H9 (cell line): ENCODE data around the gene CYFIP1. TPM values are rescaled to one million over a fixed set of nuclear protein-coding genes. Genes with fewer than 3 reads are reported as not detected.

Experiments
- DNase-seq: peaks from one replicate; pipeline ENCODE4 v3.0.0-alpha.2; 2017
- H2AFZ ChIP-seq: one replicate; pipeline ENCODE4 v1.6.1; 2013; ENCODE audit warnings: mild to moderate bottlenecking, low read length, control low read depth, moderate library complexity
- H2AK5ac ChIP-seq: 2 replicates; pipeline ENCODE4 v1.6.1; 2013; ENCODE audit warnings: low read length, control low read depth, mixed read lengths; ENCODE audit not compliant: insufficient read length
- H2BK120ac ChIP-seq: one replicate; pipeline ENCODE4 v1.6.1; 2013; ENCODE audit warnings: low read depth, mild to moderate bottlenecking, low read length, control low read depth, inconsistent platforms; ENCODE audit not compliant: poor library complexity, severe bottlenecking
- H2BK12ac ChIP-seq: 2 replicates; pipeline ENCODE4 v1.6.1; 2013; ENCODE audit warnings: low read length, control low read depth, mixed read lengths, low read depth; ENCODE audit not compliant: insufficient read length
- H2BK15ac ChIP-seq: 2 replicates; pipeline ENCODE4 v1.6.1; 2013; ENCODE audit warnings: low read depth, low read length, control low read depth
- H2BK20ac ChIP-seq: one replicate; pipeline ENCODE4 v1.6.1; 2013; ENCODE audit warnings: low read depth, mild to moderate bottlenecking, low read length, control low read depth, inconsistent platforms; ENCODE audit not compliant: poor library complexity, severe bottlenecking
- H2BK5ac ChIP-seq: 2 replicates; pipeline ENCODE4 v1.6.1; 2013; ENCODE audit warnings: low read length, control low read depth, mixed read lengths; ENCODE audit not compliant: insufficient read length
- H3K14ac ChIP-seq: 2 replicates; pipeline ENCODE4 v1.6.1; 2013; ENCODE audit warnings: low read length, control low read depth; ENCODE audit not compliant: insufficient read depth
- H3K18ac ChIP-seq: 2 replicates; pipeline ENCODE4 v1.6.1; 2013; ENCODE audit warnings: low read depth, mild to moderate bottlenecking, mixed read lengths, low read length, control low read depth; ENCODE audit not compliant: insufficient read length
- H3K23ac ChIP-seq: 2 replicates; pipeline ENCODE4 v1.6.1; 2013; ENCODE audit warnings: low read length, control low read depth, mixed read lengths, low read depth; ENCODE audit not compliant: insufficient read length
- H3K23me2 ChIP-seq: 2 replicates; pipeline ENCODE4 v1.6.1; 2013; ENCODE audit warnings: low read depth, mild to moderate bottlenecking, mixed read lengths, low read length, control low read depth; ENCODE audit not compliant: insufficient read length, poor library complexity, severe bottlenecking
- H3K27ac ChIP-seq: 2 replicates; pipeline ENCODE4 v1.5.1; 2013; ENCODE audit warnings: low read length, control low read depth, mixed read lengths, low read depth; ENCODE audit not compliant: insufficient read length
- H3K27me3 ChIP-seq: 2 replicates; pipeline ENCODE4 v1.6.1; 2013; ENCODE audit warnings: low read length, control low read depth, inconsistent platforms; ENCODE audit not compliant: insufficient read depth
- H3K4ac ChIP-seq: 2 replicates; pipeline ENCODE4 v1.6.1; 2013; ENCODE audit warnings: low read depth, mild to moderate bottlenecking, control low read depth, inconsistent platforms, low read length, moderate library complexity
- H3K4me1 ChIP-seq: 2 replicates; pipeline ENCODE4 v1.6.1; 2013; ENCODE audit warnings: low read length, control low read depth, inconsistent platforms; ENCODE audit not compliant: insufficient read depth
- H3K4me2 ChIP-seq: 2 replicates; pipeline ENCODE4 v1.6.1; 2013; ENCODE audit warnings: low read length, control low read depth, mixed read lengths; ENCODE audit not compliant: insufficient read length, insufficient read depth
- H3K56ac ChIP-seq: 2 replicates; pipeline ENCODE4 v1.6.1; 2013; ENCODE audit warnings: low read depth, mild to moderate bottlenecking, mixed read lengths, low read length, control low read depth; ENCODE audit not compliant: insufficient read length
- H3K79me1 ChIP-seq: 2 replicates; pipeline ENCODE4 v1.6.1; 2013; ENCODE audit warnings: low read depth, mild to moderate bottlenecking, moderate library complexity, low read length, control low read depth, inconsistent platforms; ENCODE audit not compliant: insufficient read depth, poor library complexity, severe bottlenecking
- H3K79me2 ChIP-seq: 2 replicates; pipeline ENCODE4 v1.6.1; 2013; ENCODE audit warnings: low read length, control low read depth, inconsistent platforms; ENCODE audit not compliant: insufficient read depth
- H3K9ac ChIP-seq: 2 replicates; pipeline ENCODE4 v1.6.1; 2013; ENCODE audit warnings: low read length, control low read depth, mixed read lengths; ENCODE audit not compliant: insufficient read length; ENCODE audit errors: extremely low read depth
- H3K9me3 ChIP-seq: one replicate; pipeline ENCODE4 v1.6.1; 2013; ENCODE audit warnings: low read depth, low read length, inconsistent platforms; ENCODE audit not compliant: control insufficient read depth
- H3T11ph ChIP-seq: one replicate; pipeline ENCODE4 v1.6.1; 2013; ENCODE audit warnings: mild to moderate bottlenecking, low read length, control low read depth, inconsistent platforms
- H4K20me1 ChIP-seq: one replicate; pipeline ENCODE4 v1.6.1; 2013; ENCODE audit not compliant: control insufficient read depth, insufficient read length, insufficient read depth
- H4K5ac ChIP-seq: 2 replicates; pipeline ENCODE4 v1.6.1; 2013; ENCODE audit warnings: low read depth, mild to moderate bottlenecking, mixed read lengths, low read length, control low read depth; ENCODE audit not compliant: insufficient read length
- H4K8ac ChIP-seq: replicated peaks from 2 replicates; pipeline ENCODE4 v1.6.1; 2013; ENCODE audit warnings: low read length, control low read depth, mixed read lengths, low read depth; ENCODE audit not compliant: insufficient read length
- H4K91ac ChIP-seq: 2 replicates; pipeline ENCODE4 v1.6.1; 2013; ENCODE audit warnings: low read depth, mild to moderate bottlenecking, moderate library complexity, mixed read lengths, low read length, control low read depth; ENCODE audit not compliant: insufficient read length
- H3K27ac Mint-ChIP-seq, 3 experiments: 2 replicates in 2 of 3; 3 replicates in 1 of 3; pipeline ENCODE4 v1.8.0; 2020 to 2021; ENCODE audit warnings: mixed read lengths in 3 of 3, mild to moderate bottlenecking in 1 of 3, moderate library complexity in 1 of 3
- H3K27me3 Mint-ChIP-seq: 2 replicates; pipeline ENCODE4 v1.8.0; 2021; ENCODE audit warnings: low read depth, mild to moderate bottlenecking, moderate library complexity, mixed read lengths
- H3K36me3 Mint-ChIP-seq, 3 experiments: 2 replicates in 2 of 3; 3 replicates in 1 of 3; pipeline ENCODE4 v1.8.0; 2020 to 2021; ENCODE audit warnings: low read depth in 3 of 3, mixed read lengths in 3 of 3; ENCODE audit not compliant: insufficient read depth in 1 of 3
- H3K4me1 Mint-ChIP-seq, 2 experiments: 2 replicates each; pipeline ENCODE4 v1.8.0; 2020; ENCODE audit warnings: mixed read lengths in 2 of 2
- H3K4me3 Mint-ChIP-seq, 2 experiments: 2 replicates in 1 of 2; 3 replicates in 1 of 2; pipeline ENCODE4 v1.8.0; 2020 to 2021; ENCODE audit warnings: mild to moderate bottlenecking in 2 of 2, mixed read lengths in 2 of 2, moderate library complexity in 1 of 2
- H3K9me3 Mint-ChIP-seq, 2 experiments: 2 replicates in 1 of 2; 3 replicates in 1 of 2; pipeline ENCODE4 v1.8.0; 2020; ENCODE audit warnings: mild to moderate bottlenecking in 2 of 2, mixed read lengths in 2 of 2, moderate library complexity in 1 of 2
- WGBS: extraction: QIAGEN DNeasy Blood & Tissue Kit; methylation state at CpG from one replicate; pipeline ENCODE4 v1.1.7; 2013; ENCODE audit warnings: missing lambda C conversion rate, low lambda C conversion rate, mixed read lengths; ENCODE audit not compliant: insufficient read length; ENCODE audit errors: extremely low coverage; 5-methylcytosine and 5-hydroxymethylcytosine counted together
- total RNA-seq: library from RNA; stranded (reverse); gene quantifications from 2 replicates; pipeline ENCODE4 v1.2.1, GENCODE V29; 2021
- TF ChIP-seq, protein P1 (sequence below): fragments of 200-600 bp; sonication (generic); conservative IDR thresholded peaks from 3 replicates; pipeline ENCODE4 v1.8.0; 2021; ENCODE audit warnings: antibody characterized with exemption, mild to moderate bottlenecking

The CYFIP1 gene
- total RNA-seq, 1 experiment from 2014 or later, result 71.2 TPM

DNA sequence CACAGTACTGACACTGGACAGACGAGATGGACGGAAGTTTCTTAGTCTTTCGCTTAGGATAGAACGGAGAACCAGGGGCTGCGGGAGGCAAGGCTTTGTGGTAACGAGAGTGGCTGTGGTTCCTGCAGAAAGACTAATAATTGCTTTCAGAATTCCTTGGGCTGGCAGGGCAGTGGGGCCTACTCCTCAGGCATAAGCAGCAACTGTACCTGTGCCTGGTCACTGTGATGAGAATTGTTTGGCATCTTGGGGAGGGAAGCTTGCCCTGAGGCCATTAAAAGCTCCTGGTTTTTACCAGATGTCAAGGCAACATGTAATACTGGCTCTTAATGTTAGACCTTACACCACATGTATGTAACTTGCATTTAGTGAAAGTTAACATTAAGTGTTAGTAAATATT is 134.1 kb downstream of the CYFIP1 start:
- Histone ChIP-seq H3K27ac (no peak overlapping the region), H2AK5ac (no peak overlapping the region), H3K27me3 (no peaks in the 10 kb centered on the region), H3K4me2 (no peak overlapping the region), H3K14ac (no peak overlapping the region), H2BK120ac (no peak overlapping the region), H2BK12ac (no peak overlapping the region), H4K91ac (no peak overlapping the region), H3K79me1 (peaks cover 21% of the 10 kb centered on the region), H3K18ac (no peak overlapping the region), H2BK5ac (no peak overlapping the region), H3K4me1 (peaks cover 3% of the 10 kb centered on the region), H4K5ac (no peak overlapping the region), H2AFZ (no peak overlapping the region), H3K4ac (no peak overlapping the region), H2BK20ac (no peak overlapping the region), H3T11ph (no peak overlapping the region), H3K56ac (no peak overlapping the region), H3K79me2 (peaks cover 31% of the 10 kb centered on the region; the same call in 1 of the 2 replicates), H3K23ac (no peak overlapping the region), H3K23me2 (no peaks in the 10 kb centered on the region), H4K8ac (no peak overlapping the region), H4K20me1 (peaks cover 3% of the 10 kb centered on the region), H3K9ac (no peak overlapping the region), H2BK15ac (no peak overlapping the region), H3K9me3 (no peaks in the 10 kb centered on the region)
- Mint-ChIP-seq H3K36me3 (peaks cover 31 to 61% (median 47%) of the 10 kb centered on the region in 3 experiments; a peak in 6 of 7 replicates), H3K27ac (peak overlapping the region in 2 of 3 experiments; percentile 29 to 57; a peak in 2 of 7 replicates), H3K27me3 (no peaks in the 10 kb centered on the region), H3K4me1 (peaks cover 20 to 25% of the 10 kb centered on the region in 2 experiments), H3K9me3 (no peaks in the 10 kb centered on the region), H3K4me3 (no peak overlapping the region; a peak in 1 of 5 replicates)
- DNase-seq, result no peak
- TF ChIP-seq, protein P1, sequence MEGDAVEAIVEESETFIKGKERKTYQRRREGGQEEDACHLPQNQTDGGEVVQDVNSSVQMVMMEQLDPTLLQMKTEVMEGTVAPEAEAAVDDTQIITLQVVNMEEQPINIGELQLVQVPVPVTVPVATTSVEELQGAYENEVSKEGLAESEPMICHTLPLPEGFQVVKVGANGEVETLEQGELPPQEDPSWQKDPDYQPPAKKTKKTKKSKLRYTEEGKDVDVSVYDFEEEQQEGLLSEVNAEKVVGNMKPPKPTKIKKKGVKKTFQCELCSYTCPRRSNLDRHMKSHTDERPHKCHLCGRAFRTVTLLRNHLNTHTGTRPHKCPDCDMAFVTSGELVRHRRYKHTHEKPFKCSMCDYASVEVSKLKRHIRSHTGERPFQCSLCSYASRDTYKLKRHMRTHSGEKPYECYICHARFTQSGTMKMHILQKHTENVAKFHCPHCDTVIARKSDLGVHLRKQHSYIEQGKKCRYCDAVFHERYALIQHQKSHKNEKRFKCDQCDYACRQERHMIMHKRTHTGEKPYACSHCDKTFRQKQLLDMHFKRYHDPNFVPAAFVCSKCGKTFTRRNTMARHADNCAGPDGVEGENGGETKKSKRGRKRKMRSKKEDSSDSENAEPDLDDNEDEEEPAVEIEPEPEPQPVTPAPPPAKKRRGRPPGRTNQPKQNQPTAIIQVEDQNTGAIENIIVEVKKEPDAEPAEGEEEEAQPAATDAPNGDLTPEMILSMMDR, result no peak
- WGBS, result no CpG with 5 or more reads among the region's 6 CpGs
